Ishikawa (cell line): ENCODE data around the gene NRXN3.

Experiments
- CEBPB ChIP-seq: IDR thresholded peaks from 2 replicates; pipeline ENCODE4 v1.6.1; 2012
- CREB1 ChIP-seq: IDR thresholded peaks from 2 replicates; pipeline ENCODE4 v1.6.1; 2012; ENCODE audit warnings: low read depth
- EGR1 ChIP-seq: IDR thresholded peaks from 2 replicates; pipeline ENCODE4 v1.6.1; 2012
- EP300 ChIP-seq: IDR thresholded peaks from 2 replicates; pipeline ENCODE4 v1.6.1; 2012; ENCODE audit warnings: borderline replicate concordance
- FOXM1 ChIP-seq: IDR thresholded peaks from 2 replicates; pipeline ENCODE4 v1.6.1; 2012; ENCODE audit warnings: low read depth, borderline replicate concordance
- NFIC ChIP-seq: IDR thresholded peaks from 2 replicates; pipeline ENCODE4 v1.6.1; 2012
- RAD21 ChIP-seq: IDR thresholded peaks from 2 replicates; pipeline ENCODE4 v1.6.1; 2012; ENCODE audit warnings: low read depth
- TAF1 ChIP-seq: IDR thresholded peaks from 2 replicates; pipeline ENCODE4 v1.6.1; 2012; ENCODE audit warnings: low read depth, mild to moderate bottlenecking
- TCF12 ChIP-seq: IDR thresholded peaks from 2 replicates; pipeline ENCODE4 v1.6.1; 2012; ENCODE audit warnings: low read depth
- TEAD4 ChIP-seq: IDR thresholded peaks from 2 replicates; pipeline ENCODE4 v1.6.1; 2012
- USF1 ChIP-seq: IDR thresholded peaks from 2 replicates; pipeline ENCODE4 v1.6.1; 2012
- YY1 ChIP-seq: IDR thresholded peaks from 2 replicates; pipeline ENCODE4 v1.6.1; 2012; ENCODE audit warnings: low read depth
- ZBTB7A ChIP-seq: IDR thresholded peaks from 2 replicates; pipeline ENCODE4 v1.6.1; 2012; ENCODE audit warnings: low read depth
- TF ChIP-seq, protein P1 (sequence below): IDR thresholded peaks from 2 replicates; pipeline ENCODE4 v1.6.1; 2012; ENCODE audit warnings: low read depth, mild to moderate bottlenecking
- TF ChIP-seq, protein P2 (sequence below): IDR thresholded peaks from 2 replicates; pipeline ENCODE4 v1.6.1; 2012

Gene NRXN3

GRCh38 chr14:78683206-78683605 lies 513.0 kb downstream of the NRXN3 start:
- TF ChIP-seq USF1 (no peak), RAD21 (no peak)
- TF ChIP-seq, protein P1, sequence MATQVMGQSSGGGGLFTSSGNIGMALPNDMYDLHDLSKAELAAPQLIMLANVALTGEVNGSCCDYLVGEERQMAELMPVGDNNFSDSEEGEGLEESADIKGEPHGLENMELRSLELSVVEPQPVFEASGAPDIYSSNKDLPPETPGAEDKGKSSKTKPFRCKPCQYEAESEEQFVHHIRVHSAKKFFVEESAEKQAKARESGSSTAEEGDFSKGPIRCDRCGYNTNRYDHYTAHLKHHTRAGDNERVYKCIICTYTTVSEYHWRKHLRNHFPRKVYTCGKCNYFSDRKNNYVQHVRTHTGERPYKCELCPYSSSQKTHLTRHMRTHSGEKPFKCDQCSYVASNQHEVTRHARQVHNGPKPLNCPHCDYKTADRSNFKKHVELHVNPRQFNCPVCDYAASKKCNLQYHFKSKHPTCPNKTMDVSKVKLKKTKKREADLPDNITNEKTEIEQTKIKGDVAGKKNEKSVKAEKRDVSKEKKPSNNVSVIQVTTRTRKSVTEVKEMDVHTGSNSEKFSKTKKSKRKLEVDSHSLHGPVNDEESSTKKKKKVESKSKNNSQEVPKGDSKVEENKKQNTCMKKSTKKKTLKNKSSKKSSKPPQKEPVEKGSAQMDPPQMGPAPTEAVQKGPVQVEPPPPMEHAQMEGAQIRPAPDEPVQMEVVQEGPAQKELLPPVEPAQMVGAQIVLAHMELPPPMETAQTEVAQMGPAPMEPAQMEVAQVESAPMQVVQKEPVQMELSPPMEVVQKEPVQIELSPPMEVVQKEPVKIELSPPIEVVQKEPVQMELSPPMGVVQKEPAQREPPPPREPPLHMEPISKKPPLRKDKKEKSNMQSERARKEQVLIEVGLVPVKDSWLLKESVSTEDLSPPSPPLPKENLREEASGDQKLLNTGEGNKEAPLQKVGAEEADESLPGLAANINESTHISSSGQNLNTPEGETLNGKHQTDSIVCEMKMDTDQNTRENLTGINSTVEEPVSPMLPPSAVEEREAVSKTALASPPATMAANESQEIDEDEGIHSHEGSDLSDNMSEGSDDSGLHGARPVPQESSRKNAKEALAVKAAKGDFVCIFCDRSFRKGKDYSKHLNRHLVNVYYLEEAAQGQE: no peak

GRCh38 chr14:78683981-78684380 lies 513.8 kb downstream of the NRXN3 start:
- no peak for TF ChIP-seq NFIC
- TF ChIP-seq TAF1: no peak
- TF ChIP-seq, protein P1: no peak
- no peak for TF ChIP-seq CEBPB
- TF ChIP-seq RAD21: no peak
- TF ChIP-seq TCF12: no peak
- no peak for TF ChIP-seq YY1
- TF ChIP-seq TEAD4: no peak

- TF ChIP-seq TAF1: no peak
- TF ChIP-seq FOXM1: no peak
- no peak for TF ChIP-seq TEAD4
- TF ChIP-seq, protein P1: no peak
- TF ChIP-seq NFIC: no peak
- TF ChIP-seq USF1: no peak
- no peak for TF ChIP-seq YY1
- no peak for TF ChIP-seq TCF12
- TF ChIP-seq CEBPB: no peak
- no peak for TF ChIP-seq ZBTB7A
- no peak for TF ChIP-seq CREB1
- no peak for TF ChIP-seq EGR1
- no peak for TF ChIP-seq EP300
- TF ChIP-seq, protein P2, sequence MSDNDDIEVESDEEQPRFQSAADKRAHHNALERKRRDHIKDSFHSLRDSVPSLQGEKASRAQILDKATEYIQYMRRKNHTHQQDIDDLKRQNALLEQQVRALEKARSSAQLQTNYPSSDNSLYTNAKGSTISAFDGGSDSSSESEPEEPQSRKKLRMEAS: no peak
- TF ChIP-seq RAD21: no peak
Measured at GRCh38 chr14:78688503-78688902, 518.3 kb downstream of the NRXN3 start.

GRCh38 chr14:78690836-78691235 lies 520.7 kb downstream of the NRXN3 start:
- TF ChIP-seq RAD21: no peak
- no peak for TF ChIP-seq TCF12
- TF ChIP-seq NFIC: no peak
- no peak for TF ChIP-seq USF1
- TF ChIP-seq TAF1: no peak
- no peak for TF ChIP-seq ZBTB7A
- no peak for TF ChIP-seq FOXM1
- TF ChIP-seq YY1: no peak
- TF ChIP-seq, protein P2: no peak
- TF ChIP-seq, protein P1: no peak
- TF ChIP-seq CREB1: no peak
- no peak for TF ChIP-seq EGR1
- TF ChIP-seq CEBPB: no peak
- no peak for TF ChIP-seq TEAD4
- no peak for TF ChIP-seq EP300
